Measurements from ENCODE around the gene FAM124A.

DNA sequence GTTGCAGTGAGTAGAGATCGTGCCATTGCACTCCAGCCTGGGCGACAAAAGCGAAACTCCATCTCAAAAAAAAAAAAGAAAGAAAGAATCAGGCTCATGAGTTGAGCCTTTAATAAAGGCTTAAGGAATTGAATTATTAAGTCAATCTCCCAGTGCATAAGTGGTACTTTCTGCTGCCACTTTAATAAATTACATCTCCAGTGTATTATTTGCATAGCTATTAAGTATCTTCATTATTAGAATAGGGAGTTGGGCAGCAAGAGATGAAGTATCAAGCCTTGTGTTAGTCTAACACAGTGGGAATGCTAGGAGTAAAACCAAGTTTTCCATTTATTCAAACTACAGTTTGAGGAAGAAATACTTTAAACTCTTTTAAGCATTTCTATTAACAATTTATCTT, 15.6 kb upstream of the FAM124A start:
- TF ChIP-seq POLR2A (IDR thresholded peaks at IDR 0.05), result no peak
- TF ChIP-seq, protein P1, sequence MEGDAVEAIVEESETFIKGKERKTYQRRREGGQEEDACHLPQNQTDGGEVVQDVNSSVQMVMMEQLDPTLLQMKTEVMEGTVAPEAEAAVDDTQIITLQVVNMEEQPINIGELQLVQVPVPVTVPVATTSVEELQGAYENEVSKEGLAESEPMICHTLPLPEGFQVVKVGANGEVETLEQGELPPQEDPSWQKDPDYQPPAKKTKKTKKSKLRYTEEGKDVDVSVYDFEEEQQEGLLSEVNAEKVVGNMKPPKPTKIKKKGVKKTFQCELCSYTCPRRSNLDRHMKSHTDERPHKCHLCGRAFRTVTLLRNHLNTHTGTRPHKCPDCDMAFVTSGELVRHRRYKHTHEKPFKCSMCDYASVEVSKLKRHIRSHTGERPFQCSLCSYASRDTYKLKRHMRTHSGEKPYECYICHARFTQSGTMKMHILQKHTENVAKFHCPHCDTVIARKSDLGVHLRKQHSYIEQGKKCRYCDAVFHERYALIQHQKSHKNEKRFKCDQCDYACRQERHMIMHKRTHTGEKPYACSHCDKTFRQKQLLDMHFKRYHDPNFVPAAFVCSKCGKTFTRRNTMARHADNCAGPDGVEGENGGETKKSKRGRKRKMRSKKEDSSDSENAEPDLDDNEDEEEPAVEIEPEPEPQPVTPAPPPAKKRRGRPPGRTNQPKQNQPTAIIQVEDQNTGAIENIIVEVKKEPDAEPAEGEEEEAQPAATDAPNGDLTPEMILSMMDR (IDR thresholded peaks at IDR 0.05), result no peak
